Activated effector memory CD4-positive, alpha-beta T cell treated with Interleukin-2 at 50 U/mL for 16 hours (primary cell): ENCODE measurements around the gene CCNQ.

ENCODE experiments used
- DNase-seq: peaks from one replicate; pipeline ENCODE4 v3.0.0-alpha.2; 2020

CCNQ gene

DNA sequence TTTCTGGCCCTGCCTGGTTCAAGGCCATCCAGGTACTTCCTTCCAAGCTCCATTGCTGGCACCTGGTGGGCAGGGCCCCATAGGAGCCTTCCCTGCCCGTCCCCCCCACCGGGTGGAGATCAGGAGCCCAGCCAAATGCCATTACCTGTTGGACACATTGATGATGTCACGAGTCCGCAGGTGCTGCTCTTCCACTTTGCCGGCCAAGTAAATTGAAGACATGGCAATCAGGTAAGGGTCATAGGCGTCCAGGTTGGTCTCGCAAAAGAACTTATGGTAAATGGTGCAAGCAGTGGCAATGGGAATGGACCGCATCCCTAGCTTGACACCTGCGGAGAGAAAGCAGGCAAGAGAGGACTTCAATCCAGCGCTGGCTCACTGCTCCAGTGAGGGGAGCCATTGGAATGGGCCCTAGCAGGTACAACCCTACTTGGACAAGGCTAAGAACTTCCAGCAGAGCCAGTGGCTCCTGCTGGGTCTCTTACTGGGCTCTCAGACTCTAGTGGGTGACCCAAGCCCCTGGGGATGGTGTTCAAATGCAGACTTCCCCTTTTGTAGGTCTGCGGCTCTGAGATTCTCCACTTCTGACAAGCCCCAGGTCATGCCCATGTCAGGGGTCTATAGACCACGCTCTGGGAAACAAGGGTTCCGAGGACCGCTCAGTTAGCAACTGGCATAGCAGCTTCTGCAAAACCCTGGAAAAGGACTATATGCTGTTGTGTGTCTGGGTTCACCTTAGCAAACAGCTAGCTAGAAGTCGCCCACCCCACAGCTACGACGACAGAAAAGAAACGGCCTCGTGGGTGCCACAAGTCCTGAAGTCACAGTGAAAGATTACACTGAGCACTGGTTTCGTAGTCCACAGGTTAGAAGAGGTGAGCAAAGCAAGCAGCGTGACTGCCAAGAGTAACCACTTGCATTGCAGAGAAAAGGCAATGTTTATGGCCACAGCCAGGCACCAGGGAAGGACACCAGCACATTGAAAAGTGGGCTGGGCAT lies 2.8 kb downstream of the CCNQ start:
- no peak for DNase-seq

DNA sequence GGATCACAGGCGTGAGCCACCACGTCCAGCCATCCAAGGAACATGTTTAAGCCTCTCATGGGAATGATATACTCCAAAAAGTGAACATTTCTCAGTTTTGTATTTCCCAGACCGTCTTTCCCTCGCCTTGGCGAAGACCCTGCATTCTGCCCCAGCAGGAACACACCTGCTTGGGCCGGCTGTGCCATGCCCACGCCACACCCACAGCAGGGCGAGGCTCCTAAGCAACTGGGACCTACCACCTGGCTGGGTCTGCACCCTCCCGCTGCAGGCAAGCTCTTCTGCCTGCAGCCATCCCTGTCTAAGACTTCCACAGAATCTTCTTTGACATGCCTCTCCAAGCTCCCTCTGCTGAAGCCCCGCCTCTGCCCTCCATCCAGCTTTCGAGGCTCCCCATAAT lies 3.6 kb downstream of the CCNQ start:
- DNase-seq: no peak

DNA sequence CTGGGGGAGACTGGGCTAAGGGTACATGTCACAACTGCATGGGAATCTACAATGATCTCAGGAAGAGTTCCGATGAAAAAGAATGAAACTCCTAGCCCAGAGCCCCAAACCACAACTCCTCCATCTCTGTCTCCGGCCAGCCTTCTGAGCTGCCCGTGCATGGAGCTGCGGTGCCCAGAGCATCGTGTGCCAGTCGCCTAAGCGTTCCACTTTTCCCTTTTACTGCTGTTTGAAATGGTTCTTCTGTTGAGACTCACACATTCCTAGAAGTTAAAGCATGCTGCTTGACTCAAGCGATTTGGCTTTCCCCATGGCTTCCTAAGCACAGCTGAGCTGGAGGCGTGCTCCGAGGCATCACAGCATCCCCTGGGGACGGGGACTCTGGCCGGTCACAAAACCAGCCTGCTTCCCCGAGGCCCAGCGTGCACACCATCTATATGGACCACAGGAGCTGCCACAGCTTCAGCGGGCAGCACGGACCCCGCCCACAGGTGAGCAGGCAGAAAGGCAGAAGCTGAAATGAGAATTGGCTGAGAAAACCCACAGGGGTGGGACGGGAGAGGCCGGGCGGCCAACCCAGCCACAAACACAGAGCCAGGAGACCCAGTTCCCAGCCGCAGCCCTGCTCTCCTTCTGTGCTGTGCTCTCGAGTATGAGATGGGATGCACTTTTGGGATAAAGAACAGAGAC lies 5.0 kb downstream of the CCNQ start:
- DNase-seq: no peak

DNA sequence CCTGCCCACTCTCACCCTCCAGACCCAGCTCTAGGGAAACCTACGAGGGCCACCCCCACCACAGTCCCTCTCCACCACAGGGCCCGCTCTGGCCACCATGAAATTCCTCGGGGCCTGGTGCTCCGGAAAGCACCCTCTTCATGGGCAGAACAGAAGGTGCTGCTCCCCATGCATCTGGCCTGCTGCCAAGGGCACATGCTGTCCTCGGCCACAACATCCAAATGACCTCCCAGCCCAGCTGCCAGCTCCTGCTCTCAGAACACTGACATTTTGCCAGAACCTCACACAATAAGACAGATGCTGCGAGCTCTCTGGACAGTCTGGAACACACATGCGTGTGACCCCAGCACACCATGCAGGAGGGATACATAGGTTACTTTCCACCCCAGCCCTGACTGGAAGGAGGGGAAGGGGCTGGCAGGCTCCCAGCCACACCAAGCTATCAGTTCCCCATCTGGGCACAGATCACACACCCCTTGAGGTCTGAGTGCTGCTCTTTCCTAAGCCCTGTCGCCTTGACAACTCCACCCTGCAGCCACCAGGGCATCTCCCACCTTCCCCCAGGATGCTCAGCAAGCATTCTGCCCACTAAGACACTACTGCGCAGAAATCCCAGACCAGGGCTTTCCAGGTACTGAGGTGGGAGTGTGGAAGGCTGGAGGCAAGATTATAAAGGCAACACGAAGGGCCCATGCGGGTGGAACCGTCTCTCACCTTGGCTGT lies 5.8 kb downstream of the CCNQ start:
- no peak for DNase-seq

DNA sequence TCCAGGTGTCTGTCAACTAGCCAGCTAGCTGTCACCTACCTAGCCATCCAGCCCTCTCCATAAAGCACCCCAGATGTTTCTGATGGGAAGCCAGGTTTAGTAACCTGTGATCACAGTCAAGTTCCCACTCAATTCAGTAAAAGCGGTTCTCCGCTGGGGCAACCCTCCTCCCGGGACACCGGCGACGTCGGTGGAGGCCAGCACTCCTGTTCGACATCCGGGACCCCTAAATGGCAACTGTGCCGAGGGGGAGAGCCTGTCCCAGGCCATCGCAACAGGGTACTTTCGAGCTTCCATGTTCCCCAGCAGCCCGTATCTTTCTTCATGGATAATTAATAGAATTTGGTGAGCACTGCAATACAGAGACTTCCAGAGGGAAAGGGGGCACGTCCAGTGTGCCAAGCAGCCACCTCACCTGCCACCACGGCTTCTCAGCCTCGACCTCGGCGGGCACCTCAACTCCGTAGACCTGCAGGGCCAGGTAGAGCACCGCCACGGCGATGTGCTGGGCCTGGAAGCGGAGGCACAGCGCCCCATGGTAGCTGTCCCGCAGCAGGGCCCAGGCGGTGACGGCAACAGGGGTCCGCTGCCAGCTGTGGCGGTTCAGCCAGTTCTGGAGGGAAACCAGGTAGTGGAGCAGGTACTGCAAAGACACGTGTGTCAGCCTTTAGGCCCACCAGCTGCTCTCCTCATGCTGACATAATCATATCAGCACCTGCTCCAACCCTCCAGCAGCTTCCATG lies 6.7 kb downstream of the CCNQ start:
- DNase-seq: no peak

DNA sequence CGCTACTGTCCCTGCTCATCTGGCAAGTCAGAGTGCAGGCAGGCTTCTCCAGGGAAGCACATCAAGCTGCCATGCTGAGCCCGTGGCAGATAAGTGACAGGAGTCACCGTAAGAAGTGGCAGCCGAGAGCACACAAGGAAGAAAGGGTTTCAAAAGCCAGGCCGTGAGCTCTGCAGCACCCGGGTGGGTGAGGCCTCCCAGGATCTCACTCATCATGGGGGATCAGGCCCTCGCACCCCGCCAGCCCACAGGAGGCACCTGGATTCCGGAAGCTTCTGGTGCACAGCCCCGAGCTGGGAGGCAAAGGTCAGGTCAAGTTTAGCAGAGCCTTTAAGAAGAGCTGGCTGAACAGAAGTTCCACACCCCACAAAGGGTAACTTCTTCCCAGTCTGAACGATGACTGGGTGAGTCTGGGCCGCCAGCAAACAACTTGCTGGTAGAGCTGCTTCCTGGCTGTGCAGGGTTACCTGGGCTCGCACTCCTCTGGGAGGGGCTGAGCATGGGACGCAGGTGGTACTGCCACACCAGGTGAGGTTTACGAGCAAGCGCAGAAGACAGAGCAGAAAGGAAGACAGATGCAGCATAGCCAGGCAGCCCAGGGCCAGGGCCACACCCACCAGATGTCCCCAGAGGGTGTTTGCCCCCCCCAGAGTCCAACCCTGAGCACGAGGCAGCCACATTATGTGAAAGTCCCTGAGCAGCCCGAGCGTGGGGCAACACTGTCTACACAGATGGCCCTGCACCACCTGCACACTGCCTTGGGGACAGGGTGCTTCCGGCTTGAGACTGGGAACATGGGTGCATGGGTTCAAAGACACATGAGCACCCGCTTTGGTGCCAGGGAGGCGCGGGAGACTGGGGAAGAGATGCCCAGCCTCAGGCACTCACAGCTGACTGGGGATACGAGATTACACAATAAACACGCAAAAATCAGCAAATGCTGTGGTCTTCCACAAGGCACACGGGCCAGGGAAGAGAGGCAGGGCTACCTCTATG lies 7.7 kb downstream of the CCNQ start:
- no peak for DNase-seq

DNA sequence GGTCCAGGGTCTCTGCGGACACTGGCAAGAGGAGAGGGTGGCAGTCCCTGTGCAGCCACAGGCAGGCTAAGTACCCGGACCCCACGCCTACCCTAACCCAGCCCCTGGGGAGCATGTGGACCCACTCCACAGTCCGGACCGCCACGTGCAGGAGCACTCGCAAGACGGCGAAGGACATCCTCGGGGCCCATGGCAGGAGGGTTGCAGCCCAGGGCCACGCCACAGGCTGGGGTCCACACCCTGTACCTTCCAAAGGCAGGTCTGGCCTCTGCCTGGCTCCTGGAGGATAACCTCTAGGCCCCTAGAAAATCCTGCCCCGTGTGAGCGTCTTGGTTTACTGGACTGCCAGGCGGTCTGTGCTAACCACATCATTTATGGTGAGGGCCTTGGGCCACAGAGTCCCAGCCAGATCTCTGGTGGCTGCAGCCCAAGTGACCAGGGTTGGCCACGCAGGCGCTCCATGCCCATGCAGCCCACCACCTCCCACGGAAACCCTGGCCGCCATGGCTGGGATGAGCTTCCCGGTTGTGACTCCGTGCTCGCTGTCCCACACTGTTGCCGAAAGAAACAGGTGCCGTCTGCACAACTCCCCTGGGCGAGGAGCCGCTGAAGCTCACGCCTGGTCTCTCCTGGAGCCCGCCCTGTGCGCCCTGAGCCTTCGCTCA lies 10.0 kb downstream of the CCNQ start:
- no peak for DNase-seq

DNA sequence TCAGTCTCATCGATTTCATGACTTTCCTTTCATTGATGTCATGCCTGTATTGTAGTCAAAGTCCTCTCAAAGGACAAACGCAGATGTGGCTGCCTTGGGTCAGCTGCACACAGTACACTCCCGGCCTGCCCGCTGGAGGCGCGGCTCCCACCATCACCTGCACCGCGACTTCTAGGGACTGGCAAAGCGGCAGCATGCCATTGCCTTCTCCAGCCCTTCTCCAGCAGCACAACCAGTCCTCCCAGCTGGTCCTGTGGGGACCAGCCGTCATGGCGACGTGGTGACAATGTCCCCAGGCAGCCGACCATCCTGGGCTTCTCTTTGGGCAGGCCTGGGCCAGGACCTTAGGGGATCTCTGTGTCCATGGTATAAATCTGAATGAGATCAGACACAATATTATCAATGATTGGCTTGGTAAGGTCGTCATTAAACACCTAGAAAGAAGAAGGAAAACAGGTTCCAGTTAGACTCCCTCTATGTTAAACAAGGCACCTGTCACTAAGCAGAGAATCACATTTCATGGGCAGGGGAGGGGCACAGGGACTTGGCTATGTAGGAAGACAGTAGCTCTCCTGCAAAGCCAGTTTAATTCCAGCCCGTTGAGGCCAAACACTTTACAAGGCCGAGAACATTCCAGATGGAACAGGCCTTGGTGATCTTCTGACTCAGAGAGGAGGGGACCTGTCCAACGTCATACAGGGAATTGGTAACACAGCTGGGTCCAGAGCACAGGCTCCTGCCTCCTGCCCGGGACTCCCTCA lies 10.7 kb downstream of the CCNQ start:
- DNase-seq: no peak

DNA sequence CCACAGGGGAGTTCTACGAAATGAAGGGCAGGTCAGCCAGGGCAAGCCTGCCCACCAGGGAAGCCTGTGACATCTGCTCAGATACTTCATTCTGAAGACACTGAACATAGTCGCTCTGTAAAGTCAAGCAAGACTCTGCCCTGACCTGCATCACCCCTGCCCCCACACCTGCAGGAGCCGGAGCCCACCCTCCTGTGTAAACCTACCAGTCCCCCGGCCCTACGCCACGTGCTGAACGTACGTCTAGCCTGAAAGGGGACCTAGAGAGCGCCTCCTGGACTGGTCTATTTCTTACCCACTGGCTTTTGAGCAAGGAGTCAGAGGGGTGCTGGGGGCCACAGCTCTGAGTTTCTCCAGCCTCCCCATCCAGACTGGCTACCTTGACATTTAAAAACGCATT lies 11.6 kb downstream of the CCNQ start:
- no peak for DNase-seq

DNA sequence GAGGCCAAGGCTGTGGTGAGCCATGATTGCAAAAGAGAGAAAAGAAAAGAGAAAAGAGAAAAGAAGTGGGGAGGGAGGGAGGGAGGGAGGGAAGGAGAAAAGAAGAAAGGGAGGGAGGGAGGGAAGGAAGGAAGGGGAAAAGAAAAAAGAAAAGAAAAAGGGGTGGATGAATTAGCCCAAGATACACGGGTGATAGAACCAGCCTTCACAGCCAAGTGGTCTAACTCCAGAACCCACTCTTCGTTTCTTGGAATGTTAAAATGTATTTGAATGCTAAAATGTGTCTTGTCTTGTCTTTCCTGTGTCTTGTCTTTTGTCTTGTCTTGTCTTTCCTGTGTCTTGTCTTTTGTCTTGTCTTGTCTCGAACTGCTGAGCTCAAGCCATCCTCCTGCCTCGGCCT lies 13.1 kb downstream of the CCNQ start:
- no peak for DNase-seq

DNA sequence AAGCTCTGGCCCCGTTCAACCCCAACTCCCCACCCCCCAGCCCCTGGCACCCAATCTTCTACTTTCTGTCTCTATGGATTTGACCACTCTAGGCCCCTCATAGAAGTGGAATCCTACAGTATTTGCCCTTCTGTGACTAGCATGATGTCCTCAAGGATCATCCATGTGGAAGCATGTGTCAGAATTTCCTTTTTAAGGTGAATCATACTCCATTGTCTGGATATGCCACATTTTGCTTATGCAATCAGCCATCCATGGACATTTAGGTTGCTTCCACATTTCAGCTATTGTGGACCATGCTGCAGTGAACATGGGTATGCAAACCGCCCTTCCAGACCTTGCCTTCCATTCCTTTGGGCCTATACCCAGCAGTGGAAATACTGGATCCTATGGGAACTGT lies 15.5 kb downstream of the CCNQ start:
- no peak for DNase-seq

DNA sequence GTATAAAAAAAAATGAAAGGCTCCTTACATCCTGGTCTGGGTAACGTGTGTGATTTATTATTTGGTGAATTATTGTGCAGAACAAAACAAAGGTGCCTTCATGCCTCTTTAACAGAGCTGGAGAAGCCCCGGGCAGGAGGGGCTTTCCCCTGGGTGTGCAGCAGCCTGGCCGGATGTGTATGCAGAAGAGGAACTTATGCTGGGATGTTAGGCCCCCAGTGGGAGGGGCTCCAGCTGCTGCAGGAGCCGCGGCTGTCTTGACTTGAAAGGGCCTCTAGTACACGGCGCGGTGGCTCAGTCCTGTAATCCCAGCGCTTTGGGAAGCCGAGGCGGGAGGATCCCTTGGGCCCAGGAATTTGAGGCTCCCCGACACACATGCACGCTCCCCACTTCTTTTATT lies 16.0 kb downstream of the CCNQ start:
- peak; percentile 48 for DNase-seq

DNA sequence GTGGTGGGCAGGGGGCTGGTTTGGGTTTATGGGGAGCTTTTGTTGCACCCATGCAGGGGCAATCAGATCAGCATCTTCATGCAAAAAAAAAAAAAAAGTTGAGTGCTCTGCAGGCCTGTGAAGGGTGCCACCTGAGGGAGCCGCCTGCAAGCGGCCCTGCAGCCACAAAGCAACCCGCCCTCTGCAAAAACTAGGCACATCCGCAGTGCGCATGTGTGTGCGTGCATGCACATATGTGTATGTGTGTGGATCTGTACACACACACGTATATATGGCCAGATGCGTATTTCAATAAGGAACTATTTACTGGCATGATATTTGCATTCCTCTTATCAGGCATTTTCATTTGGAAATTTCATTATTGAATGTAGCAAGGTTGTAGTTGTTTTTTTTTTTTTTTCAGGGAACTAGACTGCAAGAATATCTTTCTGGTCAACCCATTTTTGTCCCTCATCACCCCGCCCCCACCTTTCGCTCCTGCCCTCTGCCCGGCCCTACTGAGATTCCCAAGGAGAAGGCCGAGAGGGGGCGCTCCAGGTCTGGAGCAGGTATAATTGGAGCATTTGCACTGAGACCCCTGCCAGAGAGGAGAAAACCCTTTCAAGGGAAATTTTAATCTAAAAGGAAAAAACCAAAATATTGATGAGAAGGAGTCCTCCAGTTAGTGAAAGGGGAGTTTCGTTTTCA lies 18.1 kb downstream of the CCNQ start:
- DNase-seq: no peak

DNA sequence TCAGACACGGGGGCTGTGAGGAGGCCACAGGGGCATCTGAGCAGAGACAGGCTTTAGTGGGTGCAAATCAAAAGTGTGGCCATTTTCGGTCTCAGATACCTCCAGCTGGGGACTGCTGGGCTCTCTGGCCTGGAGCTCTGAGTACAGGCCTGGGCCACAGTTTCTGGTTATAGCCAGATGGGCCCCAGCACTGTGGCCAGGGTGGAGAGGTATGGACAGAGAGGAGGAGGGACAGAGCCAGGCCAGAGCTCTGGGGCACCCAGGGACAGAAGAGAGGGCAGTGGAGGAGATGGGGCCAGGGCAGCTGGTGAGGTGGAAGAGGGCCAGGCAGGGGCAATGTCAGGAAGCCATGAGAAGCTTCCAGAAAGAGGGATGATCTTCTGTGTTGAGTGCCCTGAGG lies 20.1 kb downstream of the CCNQ start:
- no peak for DNase-seq

DNA sequence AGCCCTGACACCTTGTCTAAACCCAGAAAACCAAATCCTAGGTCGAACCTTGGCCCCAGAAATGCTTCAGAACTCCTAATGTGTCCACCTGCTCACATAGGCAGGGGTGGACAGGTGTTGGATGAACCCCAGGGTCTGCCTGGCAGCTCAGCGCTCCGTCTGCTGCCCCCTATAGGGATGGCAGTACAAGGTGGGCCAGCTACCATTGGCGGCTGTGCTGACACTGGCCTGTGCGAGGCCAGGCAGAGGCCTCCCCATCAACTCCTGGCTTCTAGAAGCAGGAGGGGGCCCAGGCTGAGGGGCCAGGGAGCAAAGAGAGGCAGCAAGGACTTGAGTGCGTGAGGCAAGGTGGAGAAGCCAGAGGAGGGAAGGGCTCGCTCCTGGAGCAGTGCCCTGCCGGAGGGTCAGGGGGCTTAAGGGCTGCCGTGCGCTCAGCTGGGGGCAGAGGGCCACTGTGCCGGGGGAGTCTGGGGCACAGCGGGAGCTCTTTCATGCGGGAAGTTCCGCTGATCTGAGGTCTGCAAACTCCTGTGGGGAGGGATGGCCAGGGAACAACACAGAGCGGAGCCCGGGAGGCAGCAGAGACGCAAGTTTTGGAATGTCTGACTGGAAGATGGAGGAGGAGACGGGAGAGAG lies 20.6 kb downstream of the CCNQ start:
- DNase-seq: no peak

DNA sequence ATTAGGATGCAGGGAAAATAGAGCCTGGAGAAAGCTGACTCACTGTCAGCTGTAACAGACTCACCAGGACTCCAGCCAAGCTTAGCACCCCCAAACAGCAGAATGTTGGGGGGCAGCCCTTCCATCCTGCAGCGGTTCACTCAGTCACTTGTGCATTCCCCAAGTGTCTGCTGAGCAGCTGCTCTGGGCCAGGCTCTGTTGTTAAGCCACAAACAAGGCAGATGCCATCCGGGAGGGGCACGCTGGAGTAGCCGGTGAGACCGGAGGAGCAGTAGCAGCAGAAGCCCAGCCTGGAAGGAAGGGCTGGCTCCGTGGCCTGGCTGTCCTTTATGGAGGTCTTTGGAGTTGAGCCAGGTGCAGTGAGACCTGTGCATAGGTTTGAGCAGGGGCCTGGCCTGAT lies 22.0 kb downstream of the CCNQ start:
- no peak for DNase-seq

DNA sequence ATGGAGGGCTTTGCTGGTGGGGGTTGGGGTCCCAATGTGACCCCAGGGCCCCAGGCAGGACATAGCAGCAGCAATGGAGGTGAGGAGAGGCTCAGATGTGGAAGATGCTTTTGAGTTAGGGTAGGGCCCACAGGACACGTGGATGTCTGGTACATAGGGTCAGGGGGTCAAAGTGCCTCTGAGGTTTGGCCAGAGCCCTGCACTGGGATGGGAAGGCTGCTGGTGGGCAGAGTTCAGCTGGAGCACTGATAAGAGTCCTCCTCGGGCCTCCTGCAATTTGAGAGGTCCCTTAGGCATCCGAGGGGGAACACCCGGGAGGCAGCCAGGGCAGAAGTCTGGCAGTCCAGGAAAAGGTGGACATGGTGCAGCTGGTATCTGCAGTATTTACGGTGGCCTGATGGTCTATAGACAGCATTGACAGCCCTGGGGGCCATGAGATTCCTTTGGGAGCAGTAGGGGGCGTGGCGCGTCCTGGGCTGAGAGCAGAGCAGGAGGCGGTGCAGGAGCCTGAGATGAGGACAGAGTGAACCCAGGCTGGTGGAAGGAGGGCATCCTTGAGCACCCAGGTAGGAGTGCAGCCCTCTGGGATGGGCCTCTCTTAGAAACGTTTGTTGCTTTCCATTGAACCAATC lies 22.6 kb downstream of the CCNQ start:
- no peak for DNase-seq

DNA sequence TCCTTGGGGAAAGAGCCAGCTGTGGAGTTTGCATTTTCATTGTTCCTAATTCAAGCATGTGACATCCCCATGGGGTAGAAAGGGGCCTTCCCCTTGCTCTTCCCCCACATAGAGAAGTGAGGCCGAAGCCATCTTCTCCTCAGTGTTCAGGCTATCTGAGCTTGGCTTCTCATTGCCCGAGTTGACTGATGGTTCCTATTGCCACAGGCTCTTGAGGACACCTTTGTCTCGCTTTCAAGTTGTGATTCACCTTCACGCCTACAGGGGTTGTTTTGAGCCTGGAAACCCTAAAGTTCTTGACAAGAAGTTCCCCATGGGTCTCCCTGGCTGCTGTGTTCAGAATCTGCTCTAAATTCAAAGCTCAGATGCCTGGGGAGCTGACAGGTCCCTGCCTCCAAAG lies 25.0 kb downstream of the CCNQ start:
- DNase-seq: no peak

DNA sequence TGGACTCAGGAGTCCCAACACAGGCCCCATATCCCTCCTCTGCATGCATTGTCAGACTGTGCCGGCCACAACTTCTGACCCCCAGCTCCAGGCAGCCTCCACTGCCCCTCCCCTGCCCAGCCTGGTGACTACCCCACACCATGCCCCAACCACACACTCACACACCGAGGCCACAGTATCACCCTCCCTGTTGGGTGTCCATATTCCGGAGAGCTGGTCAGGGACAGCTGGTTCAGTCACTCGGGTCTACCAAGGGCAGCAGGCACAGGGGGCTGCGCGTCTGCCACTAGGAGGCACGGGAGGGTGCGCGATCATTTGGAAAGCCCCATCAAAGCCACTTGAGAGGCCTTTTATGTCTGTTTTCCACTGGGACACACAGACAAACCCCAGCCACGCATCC lies 26.3 kb downstream of the CCNQ start:
- DNase-seq: no peak
